SK-N-MC (cell line): ENCODE data around the gene MRLN.
"Not testable (repeated sequence)": the region's sequence is repeated elsewhere in the genome, so short reads cannot be mapped to it uniquely, and the experiment has no call there.

ENCODE experiments used
- EZH2 ChIP-seq: fragments of 200-600 bp; sonication (generic); IDR thresholded peaks from one replicate; pipeline ENCODE4 v1.6.1; 2017; ENCODE audit warnings: antibody characterized with exemption
- POLR2AphosphoS5 ChIP-seq: IDR thresholded peaks from 2 replicates; pipeline ENCODE4 v1.6.1; 2012; ENCODE audit warnings: mild to moderate bottlenecking, low read depth, low read length, borderline replicate concordance

DNA sequence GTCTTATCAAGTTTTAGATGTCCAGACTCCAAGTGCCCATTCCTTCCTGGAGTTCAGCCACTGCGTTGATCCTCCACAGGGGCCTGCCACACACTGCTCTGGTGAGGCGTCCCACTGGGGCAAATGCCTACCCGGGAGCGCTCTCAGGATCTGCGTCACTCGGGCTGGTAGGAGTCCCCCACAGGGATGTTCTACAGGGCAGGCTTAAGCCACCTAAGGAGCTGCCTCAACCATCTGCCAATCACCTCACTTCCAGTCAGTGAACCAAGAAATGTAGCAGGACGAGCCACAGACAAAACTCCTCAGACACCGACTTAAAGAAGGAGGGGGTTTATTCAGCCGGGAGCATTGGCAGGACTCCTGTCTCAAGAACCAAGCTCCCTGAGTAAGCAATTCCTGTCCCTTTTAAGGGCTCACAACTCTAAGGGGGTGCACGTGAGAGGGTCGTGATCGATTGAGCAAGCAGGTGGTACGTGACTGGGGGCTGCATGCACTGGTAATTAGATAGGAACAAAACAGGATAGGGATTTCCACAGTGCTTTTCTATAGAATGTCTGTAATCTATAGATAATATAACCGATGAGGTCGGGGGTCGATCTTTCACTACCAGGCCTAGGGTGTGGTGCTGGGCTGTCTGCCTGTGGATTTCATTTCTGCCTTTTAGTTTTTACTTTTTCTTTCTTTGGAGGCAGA lies 19.8 kb downstream of the MRLN start:
- TF ChIP-seq POLR2AphosphoS5, EZH2: not testable (repeated sequence)
